ENCODE measurements around the gene AOPEP.

Gene AOPEP

GRCh38 chr9:94861589-94862272 is 135.2 kb downstream of the AOPEP start:
- CTCF ChIA-PET, result no interaction called here
- DNase-seq (ENCODE audit: low spot score), result no peak
- peak overlapping the region; percentile 17; the same call in 1 of the 2 replicates for H3K27ac ChIP-seq
- TF ChIP-seq, protein P1, sequence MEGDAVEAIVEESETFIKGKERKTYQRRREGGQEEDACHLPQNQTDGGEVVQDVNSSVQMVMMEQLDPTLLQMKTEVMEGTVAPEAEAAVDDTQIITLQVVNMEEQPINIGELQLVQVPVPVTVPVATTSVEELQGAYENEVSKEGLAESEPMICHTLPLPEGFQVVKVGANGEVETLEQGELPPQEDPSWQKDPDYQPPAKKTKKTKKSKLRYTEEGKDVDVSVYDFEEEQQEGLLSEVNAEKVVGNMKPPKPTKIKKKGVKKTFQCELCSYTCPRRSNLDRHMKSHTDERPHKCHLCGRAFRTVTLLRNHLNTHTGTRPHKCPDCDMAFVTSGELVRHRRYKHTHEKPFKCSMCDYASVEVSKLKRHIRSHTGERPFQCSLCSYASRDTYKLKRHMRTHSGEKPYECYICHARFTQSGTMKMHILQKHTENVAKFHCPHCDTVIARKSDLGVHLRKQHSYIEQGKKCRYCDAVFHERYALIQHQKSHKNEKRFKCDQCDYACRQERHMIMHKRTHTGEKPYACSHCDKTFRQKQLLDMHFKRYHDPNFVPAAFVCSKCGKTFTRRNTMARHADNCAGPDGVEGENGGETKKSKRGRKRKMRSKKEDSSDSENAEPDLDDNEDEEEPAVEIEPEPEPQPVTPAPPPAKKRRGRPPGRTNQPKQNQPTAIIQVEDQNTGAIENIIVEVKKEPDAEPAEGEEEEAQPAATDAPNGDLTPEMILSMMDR (conservative IDR thresholded peaks at IDR 0.05; ENCODE audit: low read depth), result no peak
- POLR2A ChIA-PET (ENCODE audit: low non-redundant PET), result interaction anchor here (0.8 kb wide), 1 partner anchor 1859 kb away, joined by 3 read pairs; no protein-coding TSS in a partner anchor

DNA sequence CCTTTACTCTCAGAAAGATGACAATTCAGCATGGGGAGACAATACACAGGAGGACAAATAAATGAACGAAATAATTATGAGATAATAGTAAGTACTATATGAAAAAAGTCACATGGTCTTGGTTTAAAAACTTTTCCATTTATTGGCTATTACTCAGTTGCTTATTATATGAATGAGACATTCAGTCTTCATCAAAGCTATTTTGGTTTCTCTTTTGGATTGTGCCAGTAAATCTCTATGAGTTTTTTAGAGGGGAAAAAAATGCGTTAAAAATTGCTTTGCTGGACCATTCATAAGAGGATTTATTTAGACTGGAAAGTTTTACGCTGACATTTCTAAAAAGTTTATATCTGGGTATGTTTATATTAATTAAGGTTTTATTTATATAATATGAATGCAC is 137.7 kb downstream of the AOPEP start:
- DNase-seq (ENCODE audit: low spot score), result no peak
- CTCF ChIA-PET, result interaction anchor here (0.7 kb wide), 1 partner anchor 167 kb away, joined by 4 read pairs; no protein-coding TSS in a partner anchor
- TF ChIP-seq, protein P1 (conservative IDR thresholded peaks at IDR 0.05; ENCODE audit: low read depth), result no peak
- no peak overlapping the region for H3K27ac ChIP-seq
- POLR2A ChIA-PET (ENCODE audit: low non-redundant PET), result interaction anchor here (0.6 kb wide), 1 partner anchor 75 kb away, joined by 3 read pairs; no protein-coding TSS in a partner anchor

GRCh38 chr9:94864862-94865509 is 138.5 kb downstream of the AOPEP start:
- ChIA-PET CTCF (interaction anchor here (0.7 kb wide), 1 partner anchor 168 kb away, joined by 4 read pairs; no protein-coding TSS in a partner anchor), POLR2A (ENCODE audit: low non-redundant PET) (no interaction called here)
- DNase-seq (ENCODE audit: low spot score), result no peak
- TF ChIP-seq, protein P1 (conservative IDR thresholded peaks at IDR 0.05; ENCODE audit: low read depth), result no peak
- no peak overlapping the region for H3K27ac ChIP-seq

- TF ChIP-seq, protein P1 (conservative IDR thresholded peaks at IDR 0.05; ENCODE audit: low read depth), result no peak
- CTCF ChIA-PET, result interaction anchor here (0.6 to 0.9 kb wide), 2 partner anchors 133 to 160 kb away, joined by 3 read pairs; no protein-coding TSS in a partner anchor
- no peak overlapping the region for H3K27ac ChIP-seq
- DNase-seq (ENCODE audit: low spot score), result no peak
- POLR2A ChIA-PET (ENCODE audit: low non-redundant PET), result no interaction called here
Measured at GRCh38 chr9:94865582-94866452, 139.3 kb downstream of the AOPEP start.

DNA sequence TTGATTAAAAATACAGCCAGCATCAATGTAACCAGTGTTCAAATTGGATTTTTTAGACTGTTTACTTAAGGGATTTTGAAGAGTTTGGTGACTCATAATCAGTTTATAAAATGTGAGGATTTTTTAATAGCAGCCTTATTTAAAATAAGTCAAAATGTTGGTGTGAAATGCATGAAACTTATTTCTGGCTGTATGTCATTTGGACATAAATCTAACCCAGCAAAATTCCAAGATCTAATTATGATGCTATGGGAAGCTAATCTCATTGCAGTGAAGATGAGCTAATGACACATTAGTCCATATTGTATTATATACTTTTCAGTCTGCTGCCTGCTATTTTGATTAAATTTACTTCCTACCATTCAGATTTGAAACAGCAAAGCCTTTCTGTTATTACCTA is 140.3 kb downstream of the AOPEP start:
- peak overlapping the region; percentile 67; the same call in 1 of the 2 replicates for H3K27ac ChIP-seq
- CTCF ChIA-PET, result interaction anchor here (0.9 kb wide), 2 partner anchors 83 to 159 kb away, joined by 3 read pairs; no protein-coding TSS in a partner anchor
- POLR2A ChIA-PET (ENCODE audit: low non-redundant PET), result no interaction called here
- DNase-seq (ENCODE audit: low spot score), result no peak
- TF ChIP-seq, protein P1 (conservative IDR thresholded peaks at IDR 0.05; ENCODE audit: low read depth), result no peak
